GM12878 (cell line): Measurements from ENCODE around the gene LY9. TPM values are rescaled to one million over a fixed set of nuclear protein-coding genes. Genes with fewer than 3 reads are reported as not detected.

ENCODE experiments used
- CTCF ChIP-seq, 3 experiments: IDR thresholded peaks in 2 of 3; conservative IDR thresholded peaks in 1 of 3; 2 replicates each; pipeline ENCODE4 v1.5.1; 2011; ENCODE audit warnings: low read depth in 3 of 3, low read length in 3 of 3, mild to moderate bottlenecking in 3 of 3, control low read depth in 2 of 3, moderate library complexity in 2 of 3, inconsistent platforms in 1 of 3, mixed read lengths in 1 of 3; ENCODE audit not compliant: control insufficient read depth in 2 of 3, insufficient read depth in 1 of 3; ENCODE audit errors: extremely low read depth in 1 of 3
- EGR1 ChIP-seq, 2 experiments: IDR thresholded peaks; 1 replicate in 1 of 2; 2 replicates in 1 of 2; pipeline ENCODE4 v1.6.1; 2011 to 2012; ENCODE audit warnings: low read depth in 2 of 2, low read length in 2 of 2, borderline replicate concordance in 1 of 2, mild to moderate bottlenecking in 1 of 2, moderate library complexity in 1 of 2
- ETV6 ChIP-seq, 2 experiments: fragments of 450-650 bp in 1 of 2; IDR thresholded peaks in 1 of 2; conservative IDR thresholded peaks in 1 of 2; 2 replicates each; pipeline ENCODE4 v1.6.1; 2014; ENCODE audit warnings: antibody characterized with exemption in 1 of 2, borderline replicate concordance in 1 of 2, low read depth in 1 of 2, mild to moderate bottlenecking in 1 of 2, moderate library complexity in 1 of 2
- HDAC6 ChIP-seq: fragments of 200-600 bp; sonication (generic); IDR thresholded peaks from one replicate; pipeline ENCODE4 v1.8.0; 2017; ENCODE audit warnings: antibody characterized with exemption; ENCODE audit not compliant: unreplicated experiment
- IRF3 ChIP-seq: fragments of 450-650 bp; IDR thresholded peaks from 2 replicates; pipeline ENCODE4 v1.6.1; 2014; ENCODE audit warnings: mild to moderate bottlenecking
- JUNB ChIP-seq: IDR thresholded peaks from 2 replicates; pipeline ENCODE4 v1.6.1; 2016; ENCODE audit warnings: antibody characterized with exemption, mild to moderate bottlenecking
- KDM1A ChIP-seq: fragments of 200-600 bp; sonication (generic); IDR thresholded peaks from 2 replicates; pipeline ENCODE4 v1.6.1; 2016; ENCODE audit warnings: borderline replicate concordance
- KLF5 ChIP-seq: fragments of 450-650 bp; IDR thresholded peaks from 2 replicates; pipeline ENCODE4 v1.6.1; 2014; ENCODE audit warnings: mild to moderate bottlenecking; ENCODE audit not compliant: partially characterized antibody
- POLR2AphosphoS2 ChIP-seq: IDR thresholded peaks from 2 replicates; pipeline ENCODE4 v1.6.1; 2011; ENCODE audit warnings: low read depth, mild to moderate bottlenecking, low read length, improper control_type of control experiment, moderate library complexity
- PRDM15 ChIP-seq: fragments of 450-650 bp; formaldehyde crosslinking; IDR thresholded peaks from 2 replicates; pipeline ENCODE4 v1.4.0; 2020; ENCODE audit warnings: mild to moderate bottlenecking, moderate library complexity
- RELA ChIP-seq: fragments of 450-650 bp; IDR thresholded peaks from 2 replicates; pipeline ENCODE4 v1.8.0; 2014; ENCODE audit warnings: borderline replicate concordance; ENCODE audit not compliant: partially characterized antibody
- RELB ChIP-seq: fragments of 450-650 bp; IDR thresholded peaks from 2 replicates; pipeline ENCODE4 v1.6.1; 2017; ENCODE audit warnings: low read depth, mild to moderate bottlenecking, moderate library complexity
- SMC3 ChIP-seq: IDR thresholded peaks from 2 replicates; pipeline ENCODE4 v1.6.1; 2011; ENCODE audit warnings: low read length, improper control_type of control experiment, borderline replicate concordance
- TCF3 ChIP-seq: IDR thresholded peaks from 2 replicates; pipeline ENCODE4 v1.6.1; 2012; ENCODE audit warnings: low read depth, mild to moderate bottlenecking, low read length, borderline replicate concordance; ENCODE audit not compliant: insufficient read depth
- YBX1 ChIP-seq: fragments of 450-650 bp; IDR thresholded peaks from 2 replicates; pipeline ENCODE4 v1.6.1; 2016; ENCODE audit warnings: antibody characterized with exemption
- ZNF24 ChIP-seq: fragments of 450-650 bp; IDR thresholded peaks from 2 replicates; pipeline ENCODE4 v1.6.1; 2017; ENCODE audit warnings: antibody characterized with exemption, mild to moderate bottlenecking
- ZNF592 ChIP-seq: fragments of 450-650 bp; IDR thresholded peaks from 2 replicates; pipeline ENCODE4 v1.6.1; 2017; ENCODE audit warnings: mild to moderate bottlenecking, moderate library complexity
- polyA plus RNA-seq, 11 experiments: library from polyadenylated mRNA; depleted of rRNA in 4 of 11; unstranded in 6 of 11; stranded (reverse) in 5 of 11; fragments of >200 nt; fragmentation: Nextera tagmentation in 4 of 11; fragmentation: Illumina TruSeq in 1 of 11; extraction: Ambion mirVana in 4 of 11; extraction: Trizol in 1 of 11; gene quantifications; 1 replicate in 1 of 11; 2 replicates in 10 of 11; pipeline versions ENCODE4 v1.2.1 to v1.2.3, GENCODE V29; 2011 to 2016; ENCODE audit warnings: inconsistent platforms in 2 of 11, missing spikeins in 2 of 11, low read depth in 1 of 11
- total RNA-seq, 4 experiments: library from RNA; depleted of rRNA in 3 of 4; stranded (reverse); fragments of >200 nt in 3 of 4; fragmentation: Illumina TruSeq in 1 of 4; extraction: Trizol in 1 of 4; gene quantifications; 2 replicates each; pipeline versions ENCODE4 v1.2.1 to v1.2.3, GENCODE V29; 2013 to 2021

The LY9 gene
- total and polyA plus RNA-seq, 10 of the 15 experiments (the other 5 are each of a cell fraction or from before 2014, with no cell fraction given): 2.7 to 12.5 (median 9.0) TPM

- TF ChIP-seq HDAC6: no peak
- no peak for TF ChIP-seq IRF3
- no peak for TF ChIP-seq ETV6 (conservative IDR thresholded peaks at IDR 0.05 in 1 of 2, IDR thresholded peaks at IDR 0.05 in 1 of 2; ENCODE audit: borderline replicate concordance in 1 of 2, low read depth in 1 of 2)
- TF ChIP-seq JUNB: no peak
- TF ChIP-seq YBX1: no peak
- no peak for TF ChIP-seq KLF5
- peak; percentile 50; the same call in 1 of the 2 replicates for TF ChIP-seq SMC3
- TF ChIP-seq ZNF592: no peak
- TF ChIP-seq KDM1A: no peak
- TF ChIP-seq POLR2AphosphoS2: no peak
- no peak for TF ChIP-seq EGR1 (IDR thresholded peaks at IDR 0.05; ENCODE audit: borderline replicate concordance in 1 of 2, low read depth in 2 of 2, low read length in 2 of 2)
- TF ChIP-seq TCF3: no peak
- TF ChIP-seq ZNF24: no peak
- TF ChIP-seq RELA: no peak
- no peak for TF ChIP-seq PRDM15 (CRISPR knock-in tag)
- TF ChIP-seq CTCF (IDR thresholded peaks at IDR 0.05 in 2 of 3, conservative IDR thresholded peaks at IDR 0.05 in 1 of 3; ENCODE audit: control insufficient read depth in 2 of 3, extremely low read depth in 1 of 3, insufficient read depth in 1 of 3, low read depth in 3 of 3, low read length in 3 of 3): peak; percentile 32 to 37 (median 37); a peak in 5 of 6 replicates
- no peak for TF ChIP-seq RELB
These were observed 81.2 kb downstream of the LY9 start (continued) for GRCh38 chr1:160877221-160877620.
